ENCODE data around the gene KCTD12.
A peak's percentile ranks its signal among the peaks of the same experiment; 100 is the strongest.
"Not testable (repeated sequence)": the region's sequence is repeated elsewhere in the genome, so short reads cannot be mapped to it uniquely, and the experiment has no call there.

The KCTD12 gene

GRCh38 chr13:76886292-76887075 is at the start of gene KCTD12:
KCTD12 (minus strand) TSS chr13:76886405; CDS start chr13:76886148, 257 bp downstream.
- DNase-seq, result peak; percentile 46

- DNase-seq, result no peak
These were observed 48.5 kb upstream of the KCTD12 start for GRCh38 chr13:76934671-76935070.

GRCh38 chr13:76932076-76932475 is 45.9 kb upstream of the KCTD12 start:
- DNase-seq, result no peak

GRCh38 chr13:76929851-76930374 is 43.7 kb upstream of the KCTD12 start:
- DNase-seq, result no peak

- no peak for DNase-seq
These were observed 43.1 kb upstream of the KCTD12 start for GRCh38 chr13:76929320-76929719.

- no peak for DNase-seq
These were observed 42.3 kb upstream of the KCTD12 start for GRCh38 chr13:76928456-76928855.

- DNase-seq, result no peak
These were observed 41.8 kb upstream of the KCTD12 start for GRCh38 chr13:76927955-76928354.

- no peak for DNase-seq
These were observed 38.9 kb upstream of the KCTD12 start for GRCh38 chr13:76925115-76925514.

- no peak for DNase-seq
These were observed 35.3 kb upstream of the KCTD12 start for GRCh38 chr13:76921516-76921915.

GRCh38 chr13:76917755-76918481 is 31.7 kb upstream of the KCTD12 start:
- not testable (repeated sequence) for DNase-seq

GRCh38 chr13:76917095-76917494 is 30.9 kb upstream of the KCTD12 start:
- DNase-seq, result no peak

GRCh38 chr13:76913898-76914297 is 27.7 kb upstream of the KCTD12 start:
- DNase-seq, result no peak

GRCh38 chr13:76912476-76912875 is 26.3 kb upstream of the KCTD12 start:
- DNase-seq, result no peak

- no peak for DNase-seq
These were observed 18.3 kb upstream of the KCTD12 start for GRCh38 chr13:76904507-76904906.

GRCh38 chr13:76903544-76904162 is 17.4 kb upstream of the KCTD12 start:
- peak; percentile 61 for DNase-seq

- DNase-seq, result not testable (repeated sequence)
These were observed 12.9 kb upstream of the KCTD12 start for GRCh38 chr13:76899066-76899465.

- not testable (repeated sequence) for DNase-seq
These were observed 11.0 kb upstream of the KCTD12 start for GRCh38 chr13:76897171-76897570.

- DNase-seq, result no peak
These were observed 8.4 kb upstream of the KCTD12 start for GRCh38 chr13:76894401-76895110.

- DNase-seq, result no peak
These were observed 6.3 kb upstream of the KCTD12 start for GRCh38 chr13:76892488-76892887.

- no peak for DNase-seq
These were observed 3.8 kb upstream of the KCTD12 start for GRCh38 chr13:76890021-76890420.

- no peak for DNase-seq
These were observed 3.0 kb upstream of the KCTD12 start for GRCh38 chr13:76889254-76889653.

- DNase-seq, result no peak
These were observed 2.2 kb upstream of the KCTD12 start for GRCh38 chr13:76888421-76888820.

- DNase-seq, result no peak
These were observed 915 bp upstream of the KCTD12 start for GRCh38 chr13:76887076-76887563.

Data from KG1 (cell line).